ENCODE measurements around the gene TUBGCP2.
A peak's percentile ranks its signal among the peaks of the same experiment; 100 is the strongest.

TUBGCP2 gene

GRCh38 chr10:133242611-133243356, 65.9 kb downstream of the TUBGCP2 start:
- H3K9me2 ChIP-seq (replicated peaks; ENCODE audit: insufficient read depth, low read length) = no peaks in the 10 kb centered on the region
- H4K20me1 ChIP-seq (ENCODE audit: low read depth, low read length) = no peaks in the 10 kb centered on the region
- TF ChIP-seq EZH2phosphoT487 (conservative IDR thresholded peaks at IDR 0.05; ENCODE audit: low read length) (no peak), CTCF (IDR thresholded peaks at IDR 0.05; ENCODE audit: insufficient read depth, low read length, poor library complexity, severe bottlenecking) (no peak)
- no peaks in the 10 kb centered on the region for H3K79me2 ChIP-seq (ENCODE audit: insufficient read depth, low read length)
- H3K27ac ChIP-seq (ENCODE audit: low read depth, low read length) = no peak overlapping the region
- H3K36me3 ChIP-seq (ENCODE audit: low read length) = no peaks in the 10 kb centered on the region
- no peak overlapping the region for H2AFZ ChIP-seq (ENCODE audit: low read depth, low read length, severe bottlenecking)
- H3F3A ChIP-seq (ENCODE audit: insufficient read depth) = no peaks in the 10 kb centered on the region
- H3K4me3 ChIP-seq (ENCODE audit: insufficient read depth, low read length, poor library complexity, severe bottlenecking) = no peak overlapping the region
- no peak overlapping the region for H3K9ac ChIP-seq (ENCODE audit: low read length)
- no peaks in the 10 kb centered on the region for H3K27me3 ChIP-seq (ENCODE audit: low read length)
- no peak overlapping the region for H3K4me2 ChIP-seq (ENCODE audit: low read depth, low read length, poor library complexity, severe bottlenecking)
- H3K9me3 ChIP-seq (ENCODE audit: insufficient read depth, low read length) = no peaks in the 10 kb centered on the region

DNA sequence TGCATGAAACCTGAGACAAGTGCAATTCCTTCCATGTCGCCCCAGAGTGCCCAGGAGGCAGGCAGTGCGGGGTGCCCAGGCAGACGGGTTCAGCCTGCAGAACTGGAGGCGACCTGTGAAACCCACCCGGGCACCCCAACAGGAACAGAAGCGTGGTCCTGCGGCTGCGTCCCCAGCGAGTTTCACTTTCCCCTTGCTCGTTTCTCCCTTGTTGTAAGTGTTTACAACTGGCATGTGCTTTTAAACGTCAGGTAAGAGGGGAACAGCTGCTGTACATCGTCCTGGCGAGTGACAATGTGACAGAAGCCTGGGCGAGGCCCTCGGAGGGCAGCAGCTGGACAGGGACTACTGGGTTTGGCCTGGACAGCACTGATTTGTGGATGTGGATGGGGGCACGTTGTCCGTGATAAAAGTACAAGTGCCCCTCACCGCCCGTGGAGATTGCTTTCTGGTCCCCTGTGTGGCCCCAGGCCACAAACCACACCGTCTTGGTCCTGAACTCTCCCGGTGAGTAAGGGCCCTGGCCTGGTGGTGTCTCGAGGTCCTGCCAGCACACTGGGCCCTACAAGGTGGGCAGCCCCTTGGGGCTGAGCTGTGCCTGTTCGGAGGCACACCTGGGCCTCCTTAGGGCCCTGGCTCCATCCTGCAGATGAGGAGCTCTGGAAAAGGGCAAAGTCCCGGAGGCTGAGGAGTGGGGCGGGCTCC, 67.0 kb downstream of the TUBGCP2 start:
- H3K27ac ChIP-seq (ENCODE audit: low read depth, low read length) = no peak overlapping the region
- H3K9ac ChIP-seq (ENCODE audit: low read length) = no peak overlapping the region
- H3K4me2 ChIP-seq (ENCODE audit: low read depth, low read length, poor library complexity, severe bottlenecking) = peak overlapping the region; percentile 24
- H3K4me3 ChIP-seq (ENCODE audit: insufficient read depth, low read length, poor library complexity, severe bottlenecking) = no peak overlapping the region
- no peaks in the 10 kb centered on the region for H3K36me3 ChIP-seq (ENCODE audit: low read length)
- H3K9me3 ChIP-seq (ENCODE audit: insufficient read depth, low read length) = no peaks in the 10 kb centered on the region
- H3K9me2 ChIP-seq (replicated peaks; ENCODE audit: insufficient read depth, low read length) = no peaks in the 10 kb centered on the region
- H2AFZ ChIP-seq (ENCODE audit: low read depth, low read length, severe bottlenecking) = no peak overlapping the region
- no peaks in the 10 kb centered on the region for H3F3A ChIP-seq (ENCODE audit: insufficient read depth)
- H3K79me2 ChIP-seq (ENCODE audit: insufficient read depth, low read length) = no peaks in the 10 kb centered on the region
- TF ChIP-seq CTCF (IDR thresholded peaks at IDR 0.05; ENCODE audit: insufficient read depth, low read length, poor library complexity, severe bottlenecking) (no peak), EZH2phosphoT487 (conservative IDR thresholded peaks at IDR 0.05; ENCODE audit: low read length) (no peak)
- no peaks in the 10 kb centered on the region for H4K20me1 ChIP-seq (ENCODE audit: low read depth, low read length)
- H3K27me3 ChIP-seq (ENCODE audit: low read length) = no peaks in the 10 kb centered on the region

- no peak for TF ChIP-seq CTCF (IDR thresholded peaks at IDR 0.05; ENCODE audit: insufficient read depth, low read length, poor library complexity, severe bottlenecking)
- no peak for TF ChIP-seq EZH2phosphoT487 (conservative IDR thresholded peaks at IDR 0.05; ENCODE audit: low read length)
- Histone ChIP-seq H3F3A (ENCODE audit: insufficient read depth) (no peaks in the 10 kb centered on the region), H4K20me1 (ENCODE audit: low read depth, low read length) (no peaks in the 10 kb centered on the region), H3K4me3 (ENCODE audit: insufficient read depth, low read length, poor library complexity, severe bottlenecking) (no peak overlapping the region), H3K9me3 (ENCODE audit: insufficient read depth, low read length) (no peaks in the 10 kb centered on the region), H3K36me3 (ENCODE audit: low read length) (no peaks in the 10 kb centered on the region), H3K9ac (ENCODE audit: low read length) (no peak overlapping the region), H3K27ac (ENCODE audit: low read depth, low read length) (no peak overlapping the region), H3K9me2 (replicated peaks; ENCODE audit: insufficient read depth, low read length) (no peaks in the 10 kb centered on the region), H3K27me3 (ENCODE audit: low read length) (no peaks in the 10 kb centered on the region), H3K79me2 (ENCODE audit: insufficient read depth, low read length) (no peaks in the 10 kb centered on the region), H3K4me2 (ENCODE audit: low read depth, low read length, poor library complexity, severe bottlenecking) (no peak overlapping the region), H2AFZ (ENCODE audit: low read depth, low read length, severe bottlenecking) (no peak overlapping the region)
Measured at GRCh38 chr10:133239990-133240389, 68.7 kb downstream of the TUBGCP2 start.

All from SU-DHL-6 (cell line).